ENCODE measurements around the gene GLCCI1.

Gene GLCCI1

GRCh38 chr7:8015100-8015745 lies 46.6 kb downstream of the GLCCI1 start:
- TF ChIP-seq ZNF8 (CRISPR knock-in tag; IDR thresholded peaks at IDR 0.05) (no peak), BACH2 (CRISPR knock-in tag; IDR thresholded peaks at IDR 0.05; ENCODE audit: borderline replicate concordance) (no peak), CSRNP3 (CRISPR knock-in tag; IDR thresholded peaks at IDR 0.05) (no peak), RARB (CRISPR knock-in tag; IDR thresholded peaks at IDR 0.05) (no peak)
- no peak for ATAC-seq

GRCh38 chr7:8015746-8016120 lies 47.1 kb downstream of the GLCCI1 start:
- ATAC-seq: no peak

GRCh38 chr7:8017423-8017822 lies 48.8 kb downstream of the GLCCI1 start:
- TF ChIP-seq PATZ1 (CRISPR knock-in tag; IDR thresholded peaks at IDR 0.05; ENCODE audit: borderline replicate concordance): no peak
- TF ChIP-seq OSR1 (CRISPR knock-in tag; IDR thresholded peaks at IDR 0.05): no peak
- no peak for TF ChIP-seq ZNF8 (CRISPR knock-in tag; IDR thresholded peaks at IDR 0.05)
- TF ChIP-seq CSDC2 (CRISPR knock-in tag; IDR thresholded peaks at IDR 0.05): no peak
- TF ChIP-seq ZFP3 (CRISPR knock-in tag; IDR thresholded peaks at IDR 0.05): no peak
- no peak for TF ChIP-seq ZNF70 (CRISPR knock-in tag; IDR thresholded peaks at IDR 0.05)
- no peak for TF ChIP-seq CREB5 (CRISPR knock-in tag; IDR thresholded peaks at IDR 0.05; ENCODE audit: low read depth)
- no peak for TF ChIP-seq ISL1 (CRISPR knock-in tag; IDR thresholded peaks at IDR 0.05)
- no peak for TF ChIP-seq PPARA (CRISPR knock-in tag; IDR thresholded peaks at IDR 0.05; ENCODE audit: borderline replicate concordance)
- no peak for TF ChIP-seq CSRNP3 (CRISPR knock-in tag; IDR thresholded peaks at IDR 0.05)
- ATAC-seq: no peak

More at GRCh38 chr7:8015746-8016120, 47.1 kb downstream of the GLCCI1 start:
- no peak for TF ChIP-seq TSHZ2 (CRISPR knock-in tag; IDR thresholded peaks at IDR 0.05)
- no peak for TF ChIP-seq GLIS3 (CRISPR knock-in tag; IDR thresholded peaks at IDR 0.05)
- TF ChIP-seq CSRNP3 (CRISPR knock-in tag; IDR thresholded peaks at IDR 0.05): no peak
- TF ChIP-seq PPARA (CRISPR knock-in tag; IDR thresholded peaks at IDR 0.05; ENCODE audit: borderline replicate concordance): no peak
- no peak for TF ChIP-seq CSDC2 (CRISPR knock-in tag; IDR thresholded peaks at IDR 0.05)
- TF ChIP-seq ISL1 (CRISPR knock-in tag; IDR thresholded peaks at IDR 0.05): no peak
- no peak for TF ChIP-seq ZFP30 (CRISPR knock-in tag; IDR thresholded peaks at IDR 0.05)
- no peak for TF ChIP-seq ARNTL (CRISPR knock-in tag; IDR thresholded peaks at IDR 0.05; ENCODE audit: borderline replicate concordance, low read depth)
- TF ChIP-seq TOX (CRISPR knock-in tag; IDR thresholded peaks at IDR 0.05; ENCODE audit: borderline replicate concordance): no peak
- no peak for TF ChIP-seq RARB (CRISPR knock-in tag; IDR thresholded peaks at IDR 0.05)

Data from SK-N-SH treated with all-trans-retinoic acid at 6 μM for 48 hours (cell line).